ENCODE measurements around the gene COL23A1.

GRCh38 chr5:178216779-178217178 is 373.4 kb downstream of the COL23A1 start:
- TF ChIP-seq POLR2AphosphoS5 (IDR thresholded peaks at IDR 0.05; ENCODE audit: low read depth, low read length): no peak
- TF ChIP-seq POLR2A (IDR thresholded peaks at IDR 0.05; ENCODE audit: low read depth, low read length): no peak
- no peak for TF ChIP-seq TAF1 (IDR thresholded peaks at IDR 0.05; ENCODE audit: low read depth, low read length)
- TF ChIP-seq POU2F2 (IDR thresholded peaks at IDR 0.05; ENCODE audit: low read depth, low read length): no peak
- no peak for TF ChIP-seq PAX5 (IDR thresholded peaks at IDR 0.05; ENCODE audit: insufficient read depth, low read length, severe bottlenecking)
